NCI-H2196 (cell line): Measurements from ENCODE around the gene IGSF11.

Source experiments
- DNase-seq: peaks from one replicate; lab custom pipeline; 2025; ENCODE audit not compliant: unreplicated experiment; lab: John Stamatoyannopoulos, UW

The IGSF11 gene

GRCh38 chr3:118951089-118951488 is 83.6 kb downstream of the IGSF11 start:
- DNase-seq: no peak

DNA sequence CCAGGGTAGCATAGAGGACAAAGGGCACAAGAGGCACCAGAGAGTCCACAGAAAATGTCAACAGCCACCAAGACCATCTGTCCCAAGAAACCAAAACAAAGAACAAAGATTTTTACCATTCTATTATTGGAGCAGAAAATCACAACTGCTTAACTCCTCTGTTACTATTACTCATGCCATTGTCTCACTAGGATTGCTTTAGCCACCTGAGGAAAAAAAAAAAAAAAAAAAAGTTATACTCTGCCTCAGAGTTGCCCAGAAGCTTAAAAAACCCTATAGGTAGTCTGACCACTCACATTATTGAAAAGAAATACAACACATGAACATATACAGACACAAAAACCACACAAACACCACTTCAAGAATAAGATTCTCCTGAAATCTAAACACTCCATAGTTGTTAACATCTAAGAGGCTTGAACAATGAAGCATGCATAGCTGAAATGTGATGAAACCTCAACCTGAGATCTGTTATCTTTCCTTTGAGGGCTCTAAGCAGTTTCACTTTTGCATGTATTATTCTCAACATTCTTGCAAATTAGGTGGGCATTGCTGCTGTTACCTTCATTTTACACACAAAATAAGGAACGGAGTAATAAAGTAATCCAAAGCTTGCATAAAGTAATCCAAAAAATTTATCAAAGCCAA is 85.4 kb downstream of the IGSF11 start:
- DNase-seq: no peak

DNA sequence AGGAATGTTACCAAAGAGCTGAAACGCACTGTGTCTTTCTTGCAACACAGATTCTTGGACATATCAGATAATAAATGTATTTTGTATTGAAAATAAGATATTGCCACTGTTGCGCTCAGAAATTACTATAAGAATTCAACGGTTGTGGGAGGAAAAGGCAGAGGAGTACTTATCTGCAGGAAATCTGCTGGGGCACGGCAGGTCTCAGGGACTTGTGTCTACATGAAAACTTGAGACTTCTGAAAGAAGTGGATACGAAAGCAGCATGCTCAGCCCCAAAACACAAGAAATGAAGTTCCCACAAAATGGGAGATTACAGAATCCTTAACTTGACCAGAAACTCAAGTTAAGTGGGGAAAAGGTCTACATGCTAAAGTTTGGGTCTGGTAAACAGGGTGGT is 86.5 kb downstream of the IGSF11 start:
- no peak for DNase-seq

DNA sequence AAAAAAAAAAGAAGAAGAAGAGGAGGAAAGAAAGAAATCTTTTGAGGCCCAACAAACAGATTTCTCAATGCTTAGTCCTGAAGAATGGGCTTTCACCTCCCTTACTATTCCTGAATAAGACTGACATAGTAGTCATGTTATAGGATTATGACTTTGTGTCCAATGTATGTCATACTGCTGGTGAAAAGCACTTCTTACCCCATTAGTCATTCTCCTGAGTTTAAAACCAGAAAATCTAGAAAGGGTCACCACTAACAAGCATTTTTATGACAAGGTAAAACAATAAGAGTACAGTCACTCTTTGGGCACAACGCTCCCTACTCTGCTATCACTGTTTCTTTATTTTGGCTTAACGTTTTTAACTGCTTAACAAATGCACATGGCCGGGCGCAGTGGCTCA is 88.2 kb downstream of the IGSF11 start:
- DNase-seq: no peak

DNA sequence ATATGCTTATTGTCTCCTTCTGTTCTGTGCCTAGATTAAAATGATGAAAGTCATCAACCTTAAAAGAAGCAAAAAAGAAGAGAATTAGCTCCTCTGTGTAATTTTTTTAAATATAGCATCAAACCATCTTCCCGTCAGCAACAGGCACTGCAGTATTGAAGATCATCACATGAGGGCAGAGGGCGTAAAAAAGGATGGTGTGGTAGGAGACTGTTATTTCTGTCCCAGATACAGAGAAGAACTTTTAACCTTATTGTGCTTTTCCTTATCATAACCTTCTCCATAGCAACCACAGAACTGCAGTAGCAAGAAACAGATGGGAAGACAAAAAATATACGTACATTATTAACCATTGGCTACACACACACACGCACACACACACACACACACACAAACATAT is 88.8 kb downstream of the IGSF11 start:
- no peak for DNase-seq

GRCh38 chr3:118943597-118943996 is 91.0 kb downstream of the IGSF11 start:
- DNase-seq: no peak

DNA sequence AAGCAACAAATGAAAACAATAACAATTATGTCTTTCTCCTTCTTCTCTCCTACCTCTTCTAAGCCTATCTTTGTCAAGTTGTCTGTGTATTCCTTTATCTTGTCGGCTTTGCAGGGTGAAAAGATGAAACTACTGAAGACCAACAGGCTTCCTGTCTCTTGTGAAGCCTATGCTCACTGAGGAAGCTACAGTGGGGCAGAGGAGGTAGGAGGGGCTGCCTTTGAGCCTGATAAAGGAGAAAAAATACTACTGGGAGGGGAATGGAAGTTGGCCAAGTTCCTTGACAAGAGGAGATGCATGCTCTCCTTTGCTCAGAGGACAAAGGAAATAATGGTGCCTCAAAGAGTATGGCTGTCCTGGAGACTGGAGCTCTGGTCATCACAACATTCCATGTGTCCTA is 92.0 kb downstream of the IGSF11 start:
- no peak for DNase-seq

DNA sequence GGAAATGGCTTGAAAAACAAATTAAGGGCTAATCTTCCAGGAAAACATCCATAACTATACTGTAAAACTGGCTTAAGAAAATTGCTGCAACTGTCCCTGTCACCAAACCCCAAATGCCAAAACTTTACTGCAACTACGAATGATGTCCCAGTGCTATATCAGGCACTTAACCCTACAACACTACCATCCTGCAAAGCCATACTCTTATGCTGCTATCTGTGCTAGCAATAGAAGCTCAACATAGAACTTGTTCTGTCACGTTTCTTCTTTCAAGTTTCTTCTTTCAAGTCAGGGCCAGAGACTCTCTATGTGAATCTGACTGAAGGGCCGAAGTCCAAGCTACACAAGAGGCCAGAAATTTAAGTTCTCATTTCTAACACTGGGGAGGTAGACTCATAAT is 92.5 kb downstream of the IGSF11 start:
- no peak for DNase-seq

DNA sequence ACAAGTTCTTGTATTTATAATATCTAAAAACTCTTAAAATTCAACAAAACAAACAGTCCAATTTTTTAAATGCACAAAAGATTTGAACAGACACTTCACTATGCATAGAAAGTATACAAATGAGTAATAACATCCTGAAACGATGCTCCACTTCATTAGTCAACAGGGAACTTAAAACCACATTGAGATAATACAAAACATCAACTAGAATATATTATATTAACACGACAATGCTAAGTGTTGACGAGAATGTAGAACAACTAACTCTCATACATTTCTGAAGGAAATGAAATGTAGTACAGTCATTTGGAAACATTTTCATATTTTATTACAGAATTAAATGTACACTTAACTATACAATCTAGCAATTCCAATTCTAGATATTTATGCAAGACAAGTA is 93.4 kb downstream of the IGSF11 start:
- no peak for DNase-seq

DNA sequence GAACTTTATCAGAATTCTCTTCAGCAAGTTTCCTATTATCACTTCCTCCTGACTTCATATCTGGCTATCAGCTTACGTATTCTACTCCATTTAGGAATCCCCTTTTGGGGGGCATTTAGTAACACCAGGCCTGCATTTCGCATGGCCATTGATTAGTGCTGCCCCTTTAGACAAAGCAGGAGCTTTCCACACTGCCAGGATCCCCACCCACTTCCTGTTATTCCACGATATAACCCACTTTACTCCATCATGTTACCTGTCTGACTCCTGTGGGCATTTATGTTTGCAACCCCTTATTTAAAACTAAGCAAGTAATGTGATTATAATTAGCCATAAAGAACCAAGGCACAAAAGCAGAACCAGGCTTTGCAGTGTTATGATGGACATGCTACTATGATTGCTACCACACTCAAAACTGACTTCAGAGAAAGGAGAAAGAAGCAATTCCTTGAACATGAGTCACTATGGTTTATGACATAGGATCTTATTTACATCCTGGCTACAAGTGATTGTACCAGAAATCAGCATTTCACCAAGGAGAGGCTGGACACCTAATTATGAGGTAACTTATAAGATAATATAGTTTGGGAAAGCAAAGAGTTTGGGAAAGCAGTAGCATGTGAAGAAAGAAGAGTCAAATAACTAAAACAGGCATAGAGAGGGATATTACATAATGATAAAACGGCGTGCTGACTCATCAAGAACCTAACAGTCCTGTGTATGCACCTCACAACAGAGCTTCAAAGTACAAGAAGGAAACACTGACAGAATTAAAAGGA is 96.3 kb downstream of the IGSF11 start:
- DNase-seq: no peak

GRCh38 chr3:118936811-118937210 is 97.8 kb downstream of the IGSF11 start:
- no peak for DNase-seq

GRCh38 chr3:118932822-118933558 is 101.7 kb downstream of the IGSF11 start:
- no peak for DNase-seq

GRCh38 chr3:118931996-118932395 is 102.7 kb downstream of the IGSF11 start:
- DNase-seq: no peak

DNA sequence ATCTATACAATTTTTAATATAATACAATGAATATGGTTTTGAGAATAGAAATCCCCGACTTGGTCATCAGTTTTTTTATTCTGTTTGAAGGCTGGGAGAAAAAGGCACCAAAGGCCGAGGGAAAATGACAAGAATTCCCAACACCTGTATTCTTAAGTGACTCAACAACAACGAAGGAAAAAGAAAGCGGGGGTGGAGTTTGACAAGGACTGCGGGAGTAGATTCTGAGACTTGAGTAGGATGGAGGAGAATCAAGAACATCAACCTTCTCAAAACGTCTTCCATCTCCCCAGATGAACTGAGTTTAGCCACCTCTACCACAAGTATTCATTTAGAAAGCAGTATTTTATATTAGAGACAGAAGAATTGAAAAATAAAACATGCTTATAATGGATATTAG is 107.2 kb downstream of the IGSF11 start:
- no peak for DNase-seq

DNA sequence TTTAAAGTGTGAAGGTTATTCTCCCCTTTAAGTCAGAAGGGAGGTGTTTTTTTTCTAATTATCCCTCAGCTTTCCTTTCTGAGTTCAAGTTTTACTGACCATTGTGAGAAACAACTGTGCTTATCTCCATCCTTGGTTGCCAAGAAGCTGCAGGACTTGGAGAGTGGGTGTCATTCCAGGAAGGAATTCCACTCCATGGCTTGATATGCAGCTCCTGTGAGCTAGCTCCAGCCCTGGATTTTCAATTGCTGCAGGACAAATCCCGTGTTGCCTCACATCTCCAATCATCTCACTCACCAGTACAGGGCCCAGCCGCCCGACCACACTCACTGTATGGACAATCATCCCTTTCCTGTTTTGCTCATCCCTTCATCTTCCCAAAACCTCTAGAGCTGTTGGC is 122.5 kb downstream of the IGSF11 start:
- no peak for DNase-seq

DNA sequence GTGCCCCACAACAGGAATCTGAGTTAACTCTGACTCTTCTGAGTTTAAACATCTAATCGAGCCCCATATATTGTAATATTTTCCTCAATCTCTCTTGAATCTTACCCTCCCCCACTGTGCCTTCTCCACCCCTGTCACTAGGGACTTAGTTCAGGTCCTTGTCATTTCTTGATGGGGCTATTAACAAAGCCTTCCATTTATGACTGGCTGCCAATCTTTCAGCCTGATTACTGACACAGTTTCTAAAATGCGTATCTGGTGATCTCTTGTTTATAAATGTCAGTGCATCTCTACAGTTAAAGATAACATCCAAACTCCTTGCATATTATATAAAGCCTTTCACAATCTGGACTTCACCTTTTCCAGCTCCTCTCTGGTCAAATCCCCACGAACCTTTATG is 124.3 kb downstream of the IGSF11 start:
- DNase-seq: no peak

GRCh38 chr3:118909763-118910162 is 124.9 kb downstream of the IGSF11 start:
- no peak for DNase-seq

GRCh38 chr3:118907909-118908308 is 126.7 kb downstream of the IGSF11 start:
- no peak for DNase-seq

GRCh38 chr3:118900737-118901525 is 133.7 kb downstream of the IGSF11 start:
- no peak for DNase-seq

DNA sequence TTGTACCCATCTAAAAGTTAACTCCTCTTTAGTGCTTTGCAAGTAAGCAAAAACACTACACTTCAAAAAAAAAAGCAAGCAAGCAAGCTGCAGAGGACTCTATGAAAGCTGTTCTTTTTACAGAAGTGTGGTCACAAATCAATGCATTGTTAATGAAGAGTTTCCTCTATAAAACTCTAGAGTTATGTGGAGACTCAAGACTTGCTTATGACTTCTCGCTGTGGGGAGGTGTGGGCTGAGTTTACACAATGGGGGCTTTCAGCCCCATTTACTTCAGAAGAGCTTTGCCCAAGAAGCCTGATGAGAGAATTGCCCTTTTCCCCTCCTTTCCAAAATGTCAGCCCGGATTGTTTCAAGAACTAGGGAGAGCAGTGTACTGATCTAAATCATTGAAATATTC is 144.4 kb downstream of the IGSF11 start:
- DNase-seq: no peak

GRCh38 chr3:118889691-118890090 is 145.0 kb downstream of the IGSF11 start:
- DNase-seq: no peak
